ENCODE data around the gene TXNRD2.
"Not testable (repeated sequence)": the region's sequence is repeated elsewhere in the genome, so short reads cannot be mapped to it uniquely, and the experiment has no call there.

Gene TXNRD2

GRCh38 chr22:19929586-19930550 lies 11.8 kb downstream of the TXNRD2 start:
- TF ChIP-seq, protein P1, sequence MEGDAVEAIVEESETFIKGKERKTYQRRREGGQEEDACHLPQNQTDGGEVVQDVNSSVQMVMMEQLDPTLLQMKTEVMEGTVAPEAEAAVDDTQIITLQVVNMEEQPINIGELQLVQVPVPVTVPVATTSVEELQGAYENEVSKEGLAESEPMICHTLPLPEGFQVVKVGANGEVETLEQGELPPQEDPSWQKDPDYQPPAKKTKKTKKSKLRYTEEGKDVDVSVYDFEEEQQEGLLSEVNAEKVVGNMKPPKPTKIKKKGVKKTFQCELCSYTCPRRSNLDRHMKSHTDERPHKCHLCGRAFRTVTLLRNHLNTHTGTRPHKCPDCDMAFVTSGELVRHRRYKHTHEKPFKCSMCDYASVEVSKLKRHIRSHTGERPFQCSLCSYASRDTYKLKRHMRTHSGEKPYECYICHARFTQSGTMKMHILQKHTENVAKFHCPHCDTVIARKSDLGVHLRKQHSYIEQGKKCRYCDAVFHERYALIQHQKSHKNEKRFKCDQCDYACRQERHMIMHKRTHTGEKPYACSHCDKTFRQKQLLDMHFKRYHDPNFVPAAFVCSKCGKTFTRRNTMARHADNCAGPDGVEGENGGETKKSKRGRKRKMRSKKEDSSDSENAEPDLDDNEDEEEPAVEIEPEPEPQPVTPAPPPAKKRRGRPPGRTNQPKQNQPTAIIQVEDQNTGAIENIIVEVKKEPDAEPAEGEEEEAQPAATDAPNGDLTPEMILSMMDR (IDR thresholded peaks at IDR 0.05) = no peak
- H3K27ac ChIP-seq = no peak overlapping the region
- no peak overlapping the region for H3K4me3 ChIP-seq
- DNase-seq (ENCODE audit: low spot score) = no peak

GRCh38 chr22:19928207-19928606 lies 13.4 kb downstream of the TXNRD2 start:
- TF ChIP-seq, protein P1 (IDR thresholded peaks at IDR 0.05) = no peak
- H3K4me3 ChIP-seq = no peak overlapping the region
- no peak overlapping the region for H3K27ac ChIP-seq
- no peak for DNase-seq (ENCODE audit: low spot score)

DNA sequence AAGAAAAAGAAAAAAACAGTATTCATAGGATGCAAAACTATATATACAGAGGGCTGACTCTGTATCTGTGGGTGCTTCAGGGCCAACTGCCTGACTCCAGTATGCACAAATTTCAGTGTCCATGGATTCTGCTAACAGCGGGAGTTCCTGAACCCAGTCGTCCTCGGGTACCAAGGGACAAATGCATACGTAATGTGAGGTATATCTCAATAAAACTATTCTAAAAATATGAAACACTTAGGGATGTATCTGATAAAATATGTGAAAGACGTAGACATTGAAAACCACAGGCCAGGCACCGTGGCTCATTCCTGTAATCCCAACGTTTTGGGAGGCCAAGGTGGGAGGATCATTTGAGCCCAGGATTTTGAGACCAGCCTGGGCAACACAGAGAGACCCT lies 13.9 kb downstream of the TXNRD2 start:
- Histone ChIP-seq H3K4me3 (no peak overlapping the region), H3K27ac (no peak overlapping the region)
- TF ChIP-seq, protein P1 (IDR thresholded peaks at IDR 0.05) = no peak
- no peak for DNase-seq (ENCODE audit: low spot score)

DNA sequence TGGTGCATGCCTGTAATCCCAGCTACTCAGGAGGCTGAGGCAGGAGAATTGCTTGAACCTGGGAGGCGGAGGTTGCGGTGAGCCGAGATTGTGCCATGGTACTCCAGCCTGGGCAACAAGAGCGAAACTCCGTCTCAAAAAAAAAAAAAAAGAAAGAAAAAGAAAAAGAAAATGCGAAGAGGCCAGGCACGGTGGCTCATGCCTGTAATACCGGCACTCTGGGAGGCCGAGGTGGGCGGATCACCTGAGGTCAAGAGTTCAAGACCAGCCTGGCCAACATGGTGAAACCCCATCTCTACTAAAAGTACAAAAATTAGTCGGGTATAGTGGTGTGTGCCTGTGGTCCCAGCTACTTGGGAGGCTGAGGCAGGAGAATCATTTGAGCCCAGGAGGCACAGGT lies 15.6 kb downstream of the TXNRD2 start:
- DNase-seq (ENCODE audit: low spot score); H3K4me3 ChIP-seq; H3K27ac ChIP-seq: not testable (repeated sequence)

DNA sequence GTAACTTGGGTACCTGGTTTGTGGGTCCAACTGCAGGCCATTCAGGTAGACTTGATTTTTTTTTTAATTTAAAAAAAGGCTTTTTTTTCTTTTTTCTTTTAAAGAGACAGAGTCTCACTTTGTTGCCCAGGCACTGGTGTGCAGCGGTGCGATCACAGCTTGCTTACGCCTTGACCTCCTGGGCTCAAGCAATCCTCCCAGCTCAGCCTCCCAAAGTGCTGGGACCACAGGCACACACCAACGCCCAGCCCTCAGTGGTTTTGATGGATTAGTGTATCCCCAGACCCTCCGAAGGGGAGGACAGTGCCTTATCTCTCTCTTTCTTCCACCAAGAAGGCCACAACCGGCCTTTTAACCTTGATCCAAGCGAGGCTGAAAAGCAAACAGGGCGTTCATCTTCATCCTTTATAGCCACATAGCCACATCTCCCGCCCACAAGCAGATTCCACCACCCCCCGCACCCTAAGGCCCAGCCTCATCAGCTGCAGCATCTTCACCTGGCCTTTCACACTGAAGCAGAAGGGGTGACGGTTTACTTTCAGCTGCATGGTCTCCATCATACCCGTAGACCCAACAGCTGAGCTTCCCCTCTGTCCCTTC lies 17.6 kb downstream of the TXNRD2 start:
- no peak overlapping the region for H3K27ac ChIP-seq
- no peak for DNase-seq (ENCODE audit: low spot score)
- no peak overlapping the region for H3K4me3 ChIP-seq
- TF ChIP-seq, protein P1 (IDR thresholded peaks at IDR 0.05) = no peak

DNA sequence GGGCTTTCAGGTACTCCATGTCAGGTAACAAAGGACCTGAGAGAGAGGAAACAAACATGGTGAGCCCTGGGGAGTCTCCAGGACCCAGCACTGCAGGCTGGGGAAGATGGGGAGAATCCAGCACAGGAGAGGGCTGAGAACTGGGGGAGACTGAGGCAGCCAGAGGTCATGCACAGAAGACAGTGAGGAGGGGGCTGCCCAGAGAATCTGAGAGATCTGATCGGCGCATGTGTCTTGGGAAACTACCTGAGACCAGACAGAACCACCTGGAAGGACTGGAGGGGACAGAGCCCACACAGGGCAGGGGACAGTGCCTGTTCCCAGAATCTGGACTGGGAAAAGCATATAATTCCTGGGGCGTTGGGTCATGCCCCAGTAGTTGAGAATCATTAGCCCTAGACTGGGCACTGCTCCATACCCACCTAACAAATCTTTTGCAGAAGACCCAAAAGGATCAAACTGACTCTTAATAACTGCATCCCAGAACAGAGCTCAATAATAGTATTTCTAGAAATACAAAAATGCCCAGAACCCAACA lies 20.0 kb downstream of the TXNRD2 start:
- Histone ChIP-seq H3K4me3 (no peak overlapping the region), H3K27ac (no peak overlapping the region)
- TF ChIP-seq, protein P1 (IDR thresholded peaks at IDR 0.05) = no peak
- DNase-seq (ENCODE audit: low spot score) = no peak

GRCh38 chr22:19919701-19920363 lies 21.8 kb downstream of the TXNRD2 start:
- no peak overlapping the region for H3K27ac ChIP-seq

More at GRCh38 chr22:19919701-19920363, 21.8 kb downstream of the TXNRD2 start:
- DNase-seq (ENCODE audit: low spot score) = no peak
- TF ChIP-seq, protein P1 (IDR thresholded peaks at IDR 0.05) = no peak
- no peak overlapping the region for H3K4me3 ChIP-seq

Data from coronary artery (tissue), 2 donors.